HEK293 (cell line): ENCODE results near the gene FGF3.

Experiments used
- HOXA7 ChIP-seq: sonication (generic); formaldehyde crosslinking; IDR thresholded peaks from 2 replicates; pipeline ENCODE4 v1.8.1; 2022; ENCODE audit warnings: missing genetic modification reagents, borderline replicate concordance
- KLF9 ChIP-seq: fragments of 450-650 bp; formaldehyde crosslinking; IDR thresholded peaks from 2 replicates; pipeline ENCODE4 v1.5.1; 2016; ENCODE audit warnings: missing biosample characterization, missing genetic modification characterization, low read depth
- ZNF221 ChIP-seq: fragments of 450-650 bp; formaldehyde crosslinking; IDR thresholded peaks from 2 replicates; pipeline ENCODE4 v1.5.1; 2017; ENCODE audit warnings: missing biosample characterization, missing genetic modification characterization, borderline replicate concordance
- ZNF404 ChIP-seq: fragments of 450-650 bp; formaldehyde crosslinking; IDR thresholded peaks from 2 replicates; pipeline ENCODE4 v1.5.1; 2017; ENCODE audit warnings: missing biosample characterization, missing genetic modification characterization
- TF ChIP-seq, protein P1 (sequence below): fragments of 450-650 bp; formaldehyde crosslinking; IDR thresholded peaks from 2 replicates; pipeline ENCODE4 v1.5.1; 2016; ENCODE audit warnings: missing biosample characterization, missing genetic modification characterization
- TF ChIP-seq, protein P2 (sequence below): fragments of 450-650 bp; formaldehyde crosslinking; IDR thresholded peaks from 2 replicates; pipeline ENCODE4 v1.5.1; 2016; ENCODE audit warnings: missing biosample characterization, missing genetic modification characterization

DNA sequence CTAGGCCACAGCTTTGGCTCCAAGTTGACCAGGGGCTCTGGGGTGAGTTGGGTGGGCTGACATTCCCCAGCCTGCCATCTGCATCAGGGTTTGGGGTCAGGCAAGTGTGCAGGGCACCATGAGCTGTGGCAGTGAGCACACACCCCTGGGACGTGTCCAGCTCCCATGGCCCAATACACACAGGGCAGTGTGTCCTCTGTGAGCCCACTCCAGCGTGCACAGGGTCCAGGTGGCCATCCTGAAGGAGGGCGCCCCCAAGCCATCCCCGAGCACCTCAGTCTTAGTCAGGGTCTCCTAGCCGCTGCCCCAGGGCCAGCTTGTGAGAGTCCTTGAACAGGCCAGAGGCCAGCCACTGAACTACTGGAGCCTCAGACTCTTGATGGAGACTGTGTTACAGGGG is 1.2 kb upstream of the FGF3 start:
- TF ChIP-seq KLF9 (tag by site-specific recombination) (no peak), ZNF221 (tag by site-specific recombination) (no peak), ZNF404 (tag by site-specific recombination) (no peak), HOXA7 (CRISPR knock-in tag) (no peak)
- TF ChIP-seq, protein P1, sequence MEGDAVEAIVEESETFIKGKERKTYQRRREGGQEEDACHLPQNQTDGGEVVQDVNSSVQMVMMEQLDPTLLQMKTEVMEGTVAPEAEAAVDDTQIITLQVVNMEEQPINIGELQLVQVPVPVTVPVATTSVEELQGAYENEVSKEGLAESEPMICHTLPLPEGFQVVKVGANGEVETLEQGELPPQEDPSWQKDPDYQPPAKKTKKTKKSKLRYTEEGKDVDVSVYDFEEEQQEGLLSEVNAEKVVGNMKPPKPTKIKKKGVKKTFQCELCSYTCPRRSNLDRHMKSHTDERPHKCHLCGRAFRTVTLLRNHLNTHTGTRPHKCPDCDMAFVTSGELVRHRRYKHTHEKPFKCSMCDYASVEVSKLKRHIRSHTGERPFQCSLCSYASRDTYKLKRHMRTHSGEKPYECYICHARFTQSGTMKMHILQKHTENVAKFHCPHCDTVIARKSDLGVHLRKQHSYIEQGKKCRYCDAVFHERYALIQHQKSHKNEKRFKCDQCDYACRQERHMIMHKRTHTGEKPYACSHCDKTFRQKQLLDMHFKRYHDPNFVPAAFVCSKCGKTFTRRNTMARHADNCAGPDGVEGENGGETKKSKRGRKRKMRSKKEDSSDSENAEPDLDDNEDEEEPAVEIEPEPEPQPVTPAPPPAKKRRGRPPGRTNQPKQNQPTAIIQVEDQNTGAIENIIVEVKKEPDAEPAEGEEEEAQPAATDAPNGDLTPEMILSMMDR (tag by site-specific recombination): no peak
- TF ChIP-seq, protein P2, sequence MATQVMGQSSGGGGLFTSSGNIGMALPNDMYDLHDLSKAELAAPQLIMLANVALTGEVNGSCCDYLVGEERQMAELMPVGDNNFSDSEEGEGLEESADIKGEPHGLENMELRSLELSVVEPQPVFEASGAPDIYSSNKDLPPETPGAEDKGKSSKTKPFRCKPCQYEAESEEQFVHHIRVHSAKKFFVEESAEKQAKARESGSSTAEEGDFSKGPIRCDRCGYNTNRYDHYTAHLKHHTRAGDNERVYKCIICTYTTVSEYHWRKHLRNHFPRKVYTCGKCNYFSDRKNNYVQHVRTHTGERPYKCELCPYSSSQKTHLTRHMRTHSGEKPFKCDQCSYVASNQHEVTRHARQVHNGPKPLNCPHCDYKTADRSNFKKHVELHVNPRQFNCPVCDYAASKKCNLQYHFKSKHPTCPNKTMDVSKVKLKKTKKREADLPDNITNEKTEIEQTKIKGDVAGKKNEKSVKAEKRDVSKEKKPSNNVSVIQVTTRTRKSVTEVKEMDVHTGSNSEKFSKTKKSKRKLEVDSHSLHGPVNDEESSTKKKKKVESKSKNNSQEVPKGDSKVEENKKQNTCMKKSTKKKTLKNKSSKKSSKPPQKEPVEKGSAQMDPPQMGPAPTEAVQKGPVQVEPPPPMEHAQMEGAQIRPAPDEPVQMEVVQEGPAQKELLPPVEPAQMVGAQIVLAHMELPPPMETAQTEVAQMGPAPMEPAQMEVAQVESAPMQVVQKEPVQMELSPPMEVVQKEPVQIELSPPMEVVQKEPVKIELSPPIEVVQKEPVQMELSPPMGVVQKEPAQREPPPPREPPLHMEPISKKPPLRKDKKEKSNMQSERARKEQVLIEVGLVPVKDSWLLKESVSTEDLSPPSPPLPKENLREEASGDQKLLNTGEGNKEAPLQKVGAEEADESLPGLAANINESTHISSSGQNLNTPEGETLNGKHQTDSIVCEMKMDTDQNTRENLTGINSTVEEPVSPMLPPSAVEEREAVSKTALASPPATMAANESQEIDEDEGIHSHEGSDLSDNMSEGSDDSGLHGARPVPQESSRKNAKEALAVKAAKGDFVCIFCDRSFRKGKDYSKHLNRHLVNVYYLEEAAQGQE: no peak
